HepG2 (cell line): Measurements from ENCODE around the gene ZNF90. TPM values are rescaled to one million over a fixed set of nuclear protein-coding genes. Genes with fewer than 3 reads are reported as not detected.

ENCODE experiments used
- DMTF1 ChIP-seq: sonication (generic); formaldehyde crosslinking; IDR thresholded peaks from 2 replicates; pipeline ENCODE4 v1.4.0; 2020; ENCODE audit warnings: mild to moderate bottlenecking, missing genetic modification reagents
- EP300 ChIP-seq, 3 experiments: sonication (generic) in 1 of 3; formaldehyde crosslinking in 1 of 3; IDR thresholded peaks; 2 replicates each; pipeline versions ENCODE4 v1.5.1 to v1.6.1; 2011 to 2020; ENCODE audit warnings: low read depth in 2 of 3, low read length in 2 of 3, borderline replicate concordance in 1 of 3, improper control_type of control experiment in 1 of 3, mild to moderate bottlenecking in 1 of 3, missing genetic modification reagents in 1 of 3, moderate library complexity in 1 of 3
- HMGXB4 ChIP-seq, 2 experiments: sonication (generic) in 1 of 2; formaldehyde crosslinking in 1 of 2; IDR thresholded peaks; 2 replicates each; pipeline versions ENCODE4 v1.4.0 to v1.6.1; 2018 to 2020; ENCODE audit warnings: missing genetic modification reagents in 2 of 2, borderline replicate concordance in 1 of 2, low read depth in 1 of 2, mild to moderate bottlenecking in 1 of 2, missing biosample characterization in 1 of 2
- HNF4G ChIP-seq, 2 experiments: sonication (generic) in 1 of 2; formaldehyde crosslinking in 1 of 2; IDR thresholded peaks; 2 replicates each; pipeline versions ENCODE4 v1.4.0 to v1.6.1; 2011 to 2020; ENCODE audit warnings: borderline replicate concordance in 2 of 2, low read depth in 2 of 2, mild to moderate bottlenecking in 2 of 2, low read length in 1 of 2, missing genetic modification reagents in 1 of 2, moderate library complexity in 1 of 2
- NRL ChIP-seq: sonication (generic); formaldehyde crosslinking; IDR thresholded peaks from 2 replicates; pipeline ENCODE4 v1.5.0; 2020; ENCODE audit warnings: missing genetic modification reagents, mild to moderate bottlenecking, moderate library complexity, borderline replicate concordance
- RFX1 ChIP-seq: fragments of 450-650 bp; IDR thresholded peaks from 2 replicates; pipeline ENCODE4 v1.6.1; 2017
- SMARCC2 ChIP-seq: fragments of 450-650 bp; IDR thresholded peaks from 2 replicates; pipeline ENCODE4 v1.6.1; 2017; ENCODE audit warnings: antibody characterized with exemption, mild to moderate bottlenecking
- TFAP4 ChIP-seq: sonication (generic); IDR thresholded peaks from 2 replicates; pipeline ENCODE4 v1.6.1; 2016; ENCODE audit warnings: low read depth, borderline replicate concordance
- TGIF2 ChIP-seq: IDR thresholded peaks from 2 replicates; pipeline ENCODE4 v1.6.1; 2016; ENCODE audit warnings: control low read depth, missing compliant biosample characterization
- TRIM22 ChIP-seq: fragments of 450-650 bp; IDR thresholded peaks from 2 replicates; pipeline ENCODE4 v1.6.1; 2017
- ZNF230 ChIP-seq: sonication (generic); formaldehyde crosslinking; IDR thresholded peaks from 2 replicates; pipeline ENCODE4 v1.4.0; 2020; ENCODE audit warnings: mild to moderate bottlenecking, missing genetic modification reagents
- ZNF672 ChIP-seq: sonication (generic); formaldehyde crosslinking; IDR thresholded peaks from 2 replicates; pipeline ENCODE4 v1.8.1; 2022; ENCODE audit warnings: missing genetic modification reagents
- ZNF841 ChIP-seq: sonication (generic); formaldehyde crosslinking; IDR thresholded peaks from 2 replicates; pipeline ENCODE4 v1.8.1; 2023; ENCODE audit warnings: missing genetic modification reagents, borderline replicate concordance
- polyA plus RNA-seq, 8 experiments: library from polyadenylated mRNA; depleted of rRNA in 3 of 8; stranded (reverse) in 7 of 8; unstranded in 1 of 8; fragments of >200 nt; fragmentation: Illumina TruSeq in 4 of 8; extraction: Trizol in 4 of 8; gene quantifications; 2 replicates each; pipeline versions ENCODE4 v1.2.1 to v1.2.3, GENCODE V29; 2011 to 2016; ENCODE audit warnings: low read depth in 4 of 8, missing spikeins in 1 of 8, mixed read lengths in 1 of 8; ENCODE audit not compliant: insufficient read depth in 1 of 8
- total RNA-seq, 5 experiments: library from RNA; depleted of rRNA; stranded (reverse); fragments of >200 nt; fragmentation: Illumina TruSeq; extraction: Trizol; gene quantifications; 2 replicates each; pipeline ENCODE4 v1.2.3, GENCODE V29; 2016; ENCODE audit warnings: low read depth in 1 of 5
- TF ChIP-seq, protein P1 (sequence below): sonication (generic); formaldehyde crosslinking; IDR thresholded peaks from 2 replicates; pipeline ENCODE4 v1.4.0; 2020; ENCODE audit warnings: mild to moderate bottlenecking, missing genetic modification reagents, borderline replicate concordance

Gene ZNF90
- total and polyA plus RNA-seq, 2 of the 13 experiments (the other 11 are each of a cell fraction or from before 2014, with no cell fraction given) = 2.1 to 3.8 TPM

GRCh38 chr19:20077791-20078463 lies at the start of gene ZNF90 (continued):
- TF ChIP-seq, protein P1, sequence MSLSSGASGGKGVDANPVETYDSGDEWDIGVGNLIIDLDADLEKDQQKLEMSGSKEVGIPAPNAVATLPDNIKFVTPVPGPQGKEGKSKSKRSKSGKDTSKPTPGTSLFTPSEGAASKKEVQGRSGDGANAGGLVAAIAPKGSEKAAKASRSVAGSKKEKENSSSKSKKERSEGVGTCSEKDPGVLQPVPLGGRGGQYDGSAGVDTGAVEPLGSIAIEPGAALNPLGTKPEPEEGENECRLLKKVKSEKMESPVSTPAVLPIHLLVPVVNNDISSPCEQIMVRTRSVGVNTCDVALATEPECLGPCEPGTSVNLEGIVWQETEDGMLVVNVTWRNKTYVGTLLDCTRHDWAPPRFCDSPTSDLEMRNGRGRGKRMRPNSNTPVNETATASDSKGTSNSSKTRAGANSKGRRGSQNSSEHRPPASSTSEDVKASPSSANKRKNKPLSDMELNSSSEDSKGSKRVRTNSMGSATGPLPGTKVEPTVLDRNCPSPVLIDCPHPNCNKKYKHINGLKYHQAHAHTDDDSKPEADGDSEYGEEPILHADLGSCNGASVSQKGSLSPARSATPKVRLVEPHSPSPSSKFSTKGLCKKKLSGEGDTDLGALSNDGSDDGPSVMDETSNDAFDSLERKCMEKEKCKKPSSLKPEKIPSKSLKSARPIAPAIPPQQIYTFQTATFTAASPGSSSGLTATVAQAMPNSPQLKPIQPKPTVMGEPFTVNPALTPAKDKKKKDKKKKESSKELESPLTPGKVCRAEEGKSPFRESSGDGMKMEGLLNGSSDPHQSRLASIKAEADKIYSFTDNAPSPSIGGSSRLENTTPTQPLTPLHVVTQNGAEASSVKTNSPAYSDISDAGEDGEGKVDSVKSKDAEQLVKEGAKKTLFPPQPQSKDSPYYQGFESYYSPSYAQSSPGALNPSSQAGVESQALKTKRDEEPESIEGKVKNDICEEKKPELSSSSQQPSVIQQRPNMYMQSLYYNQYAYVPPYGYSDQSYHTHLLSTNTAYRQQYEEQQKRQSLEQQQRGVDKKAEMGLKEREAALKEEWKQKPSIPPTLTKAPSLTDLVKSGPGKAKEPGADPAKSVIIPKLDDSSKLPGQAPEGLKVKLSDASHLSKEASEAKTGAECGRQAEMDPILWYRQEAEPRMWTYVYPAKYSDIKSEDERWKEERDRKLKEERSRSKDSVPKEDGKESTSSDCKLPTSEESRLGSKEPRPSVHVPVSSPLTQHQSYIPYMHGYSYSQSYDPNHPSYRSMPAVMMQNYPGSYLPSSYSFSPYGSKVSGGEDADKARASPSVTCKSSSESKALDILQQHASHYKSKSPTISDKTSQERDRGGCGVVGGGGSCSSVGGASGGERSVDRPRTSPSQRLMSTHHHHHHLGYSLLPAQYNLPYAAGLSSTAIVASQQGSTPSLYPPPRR (CRISPR knock-in tag) = no peak
- TF ChIP-seq ZNF841 (no peak), HMGXB4 (CRISPR knock-in tag; IDR thresholded peaks at IDR 0.05; ENCODE audit: borderline replicate concordance in 1 of 2, low read depth in 1 of 2) (no peak; a peak in 1 of 4 replicates), TFAP4 (0 out of 2 replicates have a peak, but pooled peaks have one; percentile 42), EP300 (IDR thresholded peaks at IDR 0.05; ENCODE audit: low read depth in 2 of 2, low read length in 2 of 2) (no peak), EP300 (CRISPR knock-in tag; IDR thresholded peaks at IDR 0.05; ENCODE audit: borderline replicate concordance) (no peak), TGIF2 (0 out of 2 replicates have a peak, but pooled peaks have one; percentile 40), HNF4G (IDR thresholded peaks at IDR 0.05; ENCODE audit: borderline replicate concordance, low read depth, low read length) (no peak), HNF4G (CRISPR knock-in tag; IDR thresholded peaks at IDR 0.05; ENCODE audit: borderline replicate concordance, low read depth) (no peak), NRL (CRISPR knock-in tag) (no peak; the same call in 1 of the 2 replicates), DMTF1 (CRISPR knock-in tag) (no peak), RFX1 (no peak), TRIM22 (no peak), ZNF672 (CRISPR knock-in tag) (no peak), ZNF230 (CRISPR knock-in tag) (no peak), SMARCC2 (no peak)
